UCSD-AML1 (cell line): ENCODE measurements around the gene CNP.
A peak's percentile ranks its signal among the peaks of the same experiment; 100 is the strongest.

Experiments used
- DNase-seq: peaks from one replicate; lab custom pipeline; 2025; ENCODE audit not compliant: unreplicated experiment; lab: John Stamatoyannopoulos, UW

The CNP gene

DNA sequence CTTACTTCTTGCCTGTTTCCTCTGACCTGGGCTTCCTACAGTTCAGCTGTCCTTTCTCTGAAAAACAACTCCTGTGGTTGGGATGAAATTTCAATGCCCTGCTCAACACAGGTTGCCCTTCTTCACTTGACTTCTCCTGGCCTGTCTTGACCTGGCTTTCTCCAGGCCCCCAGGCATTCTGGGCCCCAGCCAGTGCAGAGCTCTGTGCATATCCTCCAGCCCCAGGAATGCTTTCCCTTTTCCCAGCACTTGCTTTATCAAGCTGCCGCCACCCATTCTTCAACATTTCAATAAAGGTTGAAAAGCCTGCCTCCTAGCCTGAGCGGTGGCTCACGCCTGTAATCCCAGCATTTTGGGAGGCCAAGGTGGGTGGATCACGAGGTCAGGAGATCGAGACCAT lies 25.4 kb upstream of the CNP start:
- no peak for DNase-seq

DNA sequence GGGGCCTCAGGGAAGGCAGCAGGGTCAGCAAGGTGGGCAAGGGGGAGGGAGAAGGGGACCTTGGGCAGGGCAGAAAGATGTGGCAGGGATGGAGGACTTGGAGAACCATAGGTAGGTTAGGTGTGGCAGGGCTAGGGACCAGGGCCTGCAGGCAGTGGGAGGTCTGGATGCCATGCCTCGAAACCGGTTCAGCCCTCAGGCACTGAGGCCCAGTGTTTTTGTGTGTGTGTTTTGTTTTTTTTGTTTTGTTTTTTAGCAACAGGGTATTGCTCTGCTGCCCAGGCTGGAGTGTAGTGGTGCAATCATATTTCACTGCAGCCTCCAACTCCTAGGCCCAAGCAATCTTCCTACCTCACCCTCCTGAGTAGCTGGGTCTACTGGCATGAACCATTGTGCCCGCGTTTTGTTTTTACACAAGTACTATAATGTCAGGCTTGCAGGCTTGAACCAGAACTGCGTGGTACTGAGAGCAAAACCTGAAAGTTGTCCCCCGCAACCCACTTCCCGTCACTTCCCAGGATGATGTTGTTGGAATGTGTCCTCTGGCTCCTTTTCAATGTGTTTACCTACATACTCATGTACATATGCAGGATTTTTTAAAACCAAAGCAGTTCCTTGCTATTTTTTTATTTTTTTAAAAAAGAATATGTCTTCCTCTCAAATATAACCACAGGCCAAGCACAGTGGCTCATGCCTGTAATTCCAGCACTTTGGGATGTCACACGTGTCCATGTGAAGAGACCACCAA lies 23.8 kb upstream of the CNP start:
- DNase-seq, result no peak

DNA sequence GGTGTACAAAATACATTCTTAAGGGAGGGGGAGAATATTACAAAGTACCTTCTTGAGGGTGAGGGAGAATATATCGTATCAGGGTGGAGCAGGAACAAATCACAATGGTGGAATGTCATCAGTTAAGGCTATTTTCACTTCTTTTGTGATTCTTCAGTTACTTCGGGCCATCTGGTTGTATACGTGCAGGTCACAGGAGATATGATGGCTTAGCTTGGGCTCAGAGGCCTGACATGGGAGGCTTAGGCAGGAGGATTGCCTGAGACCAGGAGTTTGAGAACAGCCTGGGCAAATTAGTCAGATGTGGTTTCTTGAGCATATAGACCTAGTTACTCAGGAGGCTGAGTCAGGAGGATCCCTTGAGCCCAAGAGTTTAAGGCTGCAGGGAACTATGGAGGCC lies 23.1 kb upstream of the CNP start:
- no peak for DNase-seq

DNA sequence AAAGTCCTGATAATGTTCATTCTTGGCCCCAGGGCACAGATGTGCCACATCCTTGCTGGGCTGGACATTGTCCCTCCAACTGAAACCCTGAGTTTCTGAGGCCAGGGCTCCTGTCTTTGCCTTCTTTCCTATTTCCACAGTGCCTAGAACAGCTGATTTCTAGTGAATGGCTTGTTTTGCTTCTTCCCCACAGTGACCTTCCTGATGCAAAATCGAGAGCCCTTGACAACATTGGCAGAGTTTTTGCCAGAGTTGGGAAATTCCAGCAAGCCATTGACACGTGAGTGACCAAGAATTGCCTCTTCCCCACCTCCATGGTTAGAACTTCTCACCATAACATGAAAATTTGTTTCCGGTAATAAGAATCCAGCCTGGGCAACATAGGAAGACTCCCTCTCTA lies 21.7 kb upstream of the CNP start:
- DNase-seq, result no peak

DNA sequence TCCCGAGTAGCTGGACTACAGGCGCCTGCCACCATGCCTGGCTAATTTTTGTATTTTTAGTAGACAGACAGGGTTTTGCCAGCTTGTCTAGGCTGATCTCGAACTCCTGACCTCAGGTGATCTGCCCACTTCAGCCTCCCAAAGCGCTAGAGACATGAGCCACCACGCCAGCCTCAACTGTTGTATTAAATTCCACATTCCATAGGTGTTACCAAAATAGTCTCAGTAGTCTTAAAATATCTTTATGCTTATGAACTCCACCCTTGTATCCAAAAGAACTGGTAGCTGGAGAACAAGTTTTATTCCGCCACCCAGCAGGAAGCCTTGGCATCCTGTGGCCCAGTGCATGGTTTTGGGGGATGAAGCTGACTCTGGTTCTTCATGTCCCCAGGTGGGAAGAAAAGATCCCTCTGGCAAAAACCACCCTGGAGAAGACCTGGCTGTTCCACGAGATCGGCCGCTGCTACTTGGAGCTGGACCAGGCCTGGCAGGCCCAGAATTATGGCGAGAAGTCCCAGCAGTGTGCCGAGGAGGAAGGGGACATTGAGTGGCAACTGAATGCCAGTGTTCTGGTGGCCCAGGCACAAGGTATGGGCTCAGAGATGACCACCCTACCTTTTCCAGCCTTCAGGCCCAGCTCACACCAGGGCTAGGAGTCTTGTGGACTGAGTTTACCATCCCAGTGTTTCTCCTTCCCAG lies 17.7 kb upstream of the CNP start:
- DNase-seq, result no peak

DNA sequence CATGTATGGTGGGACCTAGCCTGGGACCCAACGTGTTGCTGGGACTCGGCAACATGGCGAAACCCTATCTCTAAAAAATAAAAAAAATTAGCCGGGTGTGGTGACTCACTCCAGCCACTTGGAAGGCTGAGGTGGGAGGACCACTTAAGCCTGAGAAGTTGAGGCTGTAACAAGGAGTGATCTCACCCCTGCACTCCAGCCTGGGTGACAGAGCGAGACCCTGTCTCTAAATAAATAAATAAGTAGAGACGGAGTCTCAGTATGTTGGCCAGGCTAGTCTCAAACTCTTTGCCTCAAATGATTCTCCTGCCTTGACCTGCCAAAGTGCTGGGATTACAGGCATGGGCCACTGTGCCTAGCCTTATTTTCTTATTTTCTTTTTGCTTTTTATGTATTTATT lies 10.1 kb upstream of the CNP start:
- no peak for DNase-seq

- no peak for DNase-seq
Observed at GRCh38 chr17:41957031-41957868, 9.3 kb upstream of the CNP start.

DNA sequence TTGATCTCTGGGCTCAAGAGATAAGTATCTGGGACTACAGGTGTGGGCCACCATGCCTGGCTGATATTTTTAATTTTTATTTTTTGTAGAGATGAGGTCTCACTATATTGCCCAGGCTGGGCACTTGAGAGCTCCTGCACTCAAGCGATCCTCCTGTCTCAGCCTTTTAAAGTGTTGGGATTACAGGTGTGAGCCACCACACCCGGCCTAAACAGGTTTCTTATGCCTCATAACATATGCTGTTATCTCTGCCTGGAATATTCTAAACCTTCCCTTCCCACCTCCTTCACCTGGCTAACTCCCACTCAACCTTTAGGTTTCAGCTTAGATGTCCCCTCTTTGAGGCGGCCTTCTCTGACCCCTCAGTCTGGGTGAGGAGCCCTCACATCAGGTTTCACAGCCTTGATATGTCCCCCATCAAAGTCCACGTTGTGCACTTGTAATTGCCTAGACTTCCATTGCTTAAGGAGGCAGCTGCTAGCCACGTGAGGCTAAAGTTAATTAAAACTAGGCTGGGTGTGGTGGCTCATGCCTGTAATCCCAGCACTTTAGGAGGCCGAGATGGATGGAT lies 8.6 kb upstream of the CNP start:
- no peak for DNase-seq

- no peak for DNase-seq
Observed at GRCh38 chr17:41959030-41959335, 7.6 kb upstream of the CNP start.

DNA sequence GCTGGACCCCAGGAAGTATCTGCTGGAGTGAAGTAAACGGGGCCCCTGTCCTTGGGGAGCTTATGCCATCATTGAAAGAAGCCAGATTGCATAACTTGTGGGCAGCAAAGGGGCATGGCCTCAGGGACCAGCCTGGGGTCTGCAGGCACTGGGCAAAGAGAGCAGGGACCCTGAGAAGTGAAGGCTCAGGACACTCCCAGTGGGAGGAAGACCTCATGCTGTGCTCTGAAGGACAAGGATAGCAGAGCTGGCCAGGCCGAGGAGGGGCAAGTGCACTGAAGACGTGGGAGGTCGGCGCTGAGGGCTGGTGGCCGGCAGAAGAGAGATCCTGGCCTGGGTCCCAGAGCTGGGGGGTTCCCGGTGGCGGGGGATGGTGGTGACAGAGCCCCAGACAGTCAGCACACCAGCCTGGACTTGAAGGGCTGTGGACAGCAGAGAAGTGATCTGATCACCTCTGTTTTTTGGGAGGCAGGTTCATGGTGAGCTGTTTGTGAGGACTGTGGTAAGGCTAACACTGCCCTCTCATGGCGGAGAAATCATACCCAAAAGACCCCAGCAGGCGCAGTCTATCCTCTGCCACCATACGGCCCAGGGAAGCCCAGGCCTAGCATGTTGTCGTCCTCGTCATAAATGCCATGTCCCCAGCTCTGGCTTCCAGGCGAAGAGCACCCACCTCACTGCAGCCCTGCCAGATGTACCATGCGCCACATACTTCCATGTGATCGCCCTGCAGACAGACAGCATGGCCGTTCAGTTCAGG lies 7.1 kb upstream of the CNP start:
- peak; percentile 48 for DNase-seq

DNA sequence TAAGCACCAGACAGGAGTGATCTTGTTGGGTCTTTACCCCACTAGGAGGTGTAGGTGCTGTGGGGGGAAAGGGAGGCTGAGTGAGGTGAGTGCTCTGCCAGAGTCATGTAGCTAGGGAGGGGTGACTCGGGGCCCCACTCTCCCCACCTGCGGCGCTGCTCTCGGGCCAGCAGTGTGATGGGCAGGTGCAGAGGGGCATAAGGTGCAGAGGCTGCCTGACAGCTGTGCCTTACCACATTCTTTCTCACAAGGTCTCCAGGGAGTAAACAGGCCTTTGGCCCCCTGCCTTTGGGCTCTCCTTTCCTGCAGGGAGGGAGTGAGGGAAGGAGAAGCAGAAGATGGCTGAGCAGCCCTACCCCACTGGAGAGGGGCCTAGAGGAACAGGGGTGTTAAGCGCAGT lies 4.5 kb upstream of the CNP start:
- no peak for DNase-seq

GRCh38 chr17:41962768-41963434 lies 3.7 kb upstream of the CNP start:
- DNase-seq, result peak; percentile 64

DNA sequence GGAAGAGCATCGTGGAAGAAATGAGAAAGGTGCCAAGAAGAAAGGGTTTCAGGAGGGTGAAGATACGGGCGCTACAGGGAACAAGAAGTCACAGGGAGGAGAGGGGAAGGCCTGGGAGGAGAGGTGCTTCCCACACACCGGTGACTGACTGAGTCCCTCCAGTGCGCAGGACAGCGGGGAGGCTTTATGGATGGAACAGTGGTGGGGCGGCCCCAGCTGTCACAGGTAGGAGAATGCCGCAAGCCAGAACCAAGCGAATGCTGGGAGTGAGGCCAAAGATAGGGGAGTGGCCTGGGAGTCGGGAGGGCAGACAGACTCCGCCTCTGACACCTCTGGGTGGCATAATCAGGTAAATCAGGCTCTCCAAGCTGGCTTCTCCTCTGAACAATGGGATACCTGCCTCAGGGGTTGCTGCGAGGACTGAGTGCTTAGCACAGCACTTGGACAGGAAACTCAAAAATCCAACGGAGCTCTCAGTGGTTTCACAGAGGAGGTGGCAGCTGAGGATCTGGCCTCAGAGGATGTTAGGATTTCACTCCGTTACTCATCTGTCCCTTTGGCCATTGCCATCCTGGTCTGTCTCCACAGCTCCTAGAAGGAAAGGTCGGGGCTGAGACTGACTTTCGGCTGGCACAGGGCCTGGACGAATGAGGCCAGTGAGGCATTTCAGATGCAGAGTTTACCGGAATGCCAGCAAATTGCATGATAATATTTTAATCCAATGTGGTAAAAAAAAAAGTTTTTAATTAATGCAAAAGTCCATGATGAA lies 717 bp upstream of the CNP start:
- DNase-seq, result peak; percentile 46

GRCh38 chr17:41967141-41967920 lies 736 bp downstream of the CNP start:
- no peak for DNase-seq

GRCh38 chr17:41967921-41968578 lies 1.5 kb downstream of the CNP start:
- DNase-seq, result no peak

DNA sequence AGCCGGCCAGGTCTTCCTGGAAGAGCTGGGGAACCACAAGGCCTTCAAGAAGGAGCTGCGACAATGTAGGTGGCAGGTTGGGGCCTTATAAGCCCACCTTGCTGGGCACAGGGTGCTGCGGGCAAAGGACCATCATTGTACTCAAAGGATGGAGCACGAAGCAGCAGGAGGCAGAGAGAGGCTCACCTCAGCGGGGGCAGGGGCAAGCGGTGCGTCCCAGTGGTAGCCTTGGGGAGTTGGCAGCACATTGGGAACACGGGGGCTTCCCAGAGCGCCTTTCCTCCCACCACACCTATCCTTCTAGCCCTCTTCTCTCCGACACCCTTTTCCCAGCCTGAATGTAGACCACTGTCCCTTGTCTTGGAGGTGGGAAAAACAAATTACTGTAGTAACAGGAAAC lies 2.1 kb downstream of the CNP start:
- DNase-seq, result no peak

- no peak for DNase-seq
Observed at GRCh38 chr17:41970901-41971331, 4.3 kb downstream of the CNP start.

DNA sequence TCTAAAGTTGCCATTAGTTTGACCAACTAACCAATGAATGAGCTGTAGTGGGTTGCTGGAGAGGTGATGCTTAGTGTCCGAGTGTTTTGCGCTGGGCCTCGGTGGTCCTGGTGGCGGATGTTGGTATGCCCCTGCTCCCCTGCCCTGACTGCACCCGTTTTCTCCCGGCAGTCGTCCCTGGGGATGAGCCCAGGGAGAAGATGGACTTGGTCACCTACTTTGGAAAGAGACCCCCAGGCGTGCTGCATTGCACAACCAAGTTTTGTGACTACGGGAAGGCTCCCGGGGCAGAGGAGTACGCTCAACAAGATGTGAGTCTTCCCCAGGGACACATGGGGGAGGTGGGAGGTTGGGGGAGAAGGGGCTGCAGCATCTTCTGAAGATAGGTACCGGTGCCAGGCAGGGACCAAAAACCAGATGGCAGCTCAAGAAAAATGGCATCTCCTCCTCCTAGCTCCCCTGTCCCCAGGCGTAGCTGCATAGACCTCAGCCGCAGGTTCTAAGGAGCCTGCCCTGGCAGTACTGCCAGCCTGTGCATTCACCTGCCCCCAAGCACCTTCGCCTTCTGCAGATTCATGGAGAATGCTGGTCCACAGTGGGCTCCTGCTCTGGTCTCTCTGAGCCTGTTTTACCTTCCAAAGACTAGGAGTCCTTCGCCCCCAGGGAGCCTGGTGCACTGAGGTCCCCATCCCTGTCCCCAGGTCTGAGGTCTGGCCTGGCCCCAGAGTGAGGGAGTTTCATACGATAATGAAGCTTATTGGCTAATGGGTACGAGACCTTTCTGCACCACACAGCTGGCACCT lies 5.3 kb downstream of the CNP start:
- DNase-seq, result no peak
